K562 (cell line): ENCODE data around the gene METTL25B. TPM values are rescaled to one million over a fixed set of nuclear protein-coding genes. Genes with fewer than 3 reads are reported as not detected.
A peak's percentile ranks its signal among the peaks of the same experiment; 100 is the strongest.

Source experiments
- CEBPG ChIP-seq, 3 experiments: fragments of 200-800 bp in 1 of 3; sonication (Bioruptor generic) in 1 of 3; sonication (generic) in 1 of 3; formaldehyde crosslinking in 1 of 3; IDR thresholded peaks in 2 of 3; conservative IDR thresholded peaks in 1 of 3; 2 replicates each; pipeline versions ENCODE4 v1.6.1 to v1.8.0; 2016 to 2022; ENCODE audit warnings: missing compliant biosample characterization in 2 of 3, missing genetic modification characterization in 2 of 3, mild to moderate bottlenecking in 1 of 3, missing genetic modification reagents in 1 of 3
- ETV6 ChIP-seq, 3 experiments: fragments of 150-350 bp in 1 of 3; sonication (generic) in 1 of 3; formaldehyde crosslinking in 1 of 3; IDR thresholded peaks; 2 replicates each; pipeline versions ENCODE4 v1.6.1 to v1.8.0; 2014 to 2022; ENCODE audit warnings: borderline replicate concordance in 2 of 3, low read depth in 2 of 3, antibody characterized with exemption in 1 of 3, low read length in 1 of 3, mild to moderate bottlenecking in 1 of 3, missing genetic modification reagents in 1 of 3
- FOS ChIP-seq: IDR thresholded peaks from 3 replicates; pipeline ENCODE4 v1.6.1; 2011; ENCODE audit not compliant: insufficient read length; ENCODE audit errors: extremely low read depth
- FOXJ2 ChIP-seq: fragments of 200-800 bp; sonication (Bioruptor generic); IDR thresholded peaks from 2 replicates; pipeline ENCODE4 v1.6.1; 2016; ENCODE audit warnings: missing genetic modification characterization, missing compliant biosample characterization
- HNRNPH1 ChIP-seq: fragments of 200-400 bp; formaldehyde crosslinking; optimal IDR thresholded peaks from 2 replicates; pipeline ENCODE3; 2017; ENCODE audit warnings: low read depth, mild to moderate bottlenecking, low read length, moderate library complexity
- KDM5B ChIP-seq: fragments of 200-600 bp; sonication (generic); IDR thresholded peaks from 2 replicates; pipeline ENCODE4 v1.6.1; 2012; ENCODE audit warnings: low read depth, mild to moderate bottlenecking, moderate library complexity, low read length, control low read depth, inconsistent platforms; ENCODE audit not compliant: insufficient replicate concordance
- MECOM ChIP-seq: fragments of 250-450 bp; sonication (Bioruptor Pico); IDR thresholded peaks from 2 replicates; pipeline ENCODE4 v1.8.0; 2022; ENCODE audit warnings: inconsistent platforms
- NFRKB ChIP-seq: fragments of 450-650 bp; IDR thresholded peaks from 2 replicates; pipeline ENCODE4 v1.6.1; 2016; ENCODE audit warnings: low read depth
- RNF2 ChIP-seq: sonication (generic); IDR thresholded peaks from 2 replicates; pipeline ENCODE4 v1.6.1; 2016
- SIN3A ChIP-seq, 2 experiments: fragments of 150-350 bp in 1 of 2; IDR thresholded peaks; 2 replicates each; pipeline ENCODE4 v1.6.1; 2011 to 2016; ENCODE audit warnings: borderline replicate concordance in 2 of 2, low read depth in 2 of 2, low read length in 2 of 2, mild to moderate bottlenecking in 2 of 2, moderate library complexity in 2 of 2; ENCODE audit not compliant: control insufficient read depth in 1 of 2
- TAF7 ChIP-seq: fragments of 450-650 bp; IDR thresholded peaks from 2 replicates; pipeline ENCODE4 v1.6.1; 2016; ENCODE audit warnings: missing genetic modification characterization, missing compliant biosample characterization
- TCF7 ChIP-seq: sonication (generic); IDR thresholded peaks from 2 replicates; pipeline ENCODE4 v1.6.1; 2016; ENCODE audit warnings: antibody characterized with exemption, borderline replicate concordance
- ZKSCAN1 ChIP-seq: fragments of 150-350 bp; IDR thresholded peaks from 2 replicates; pipeline ENCODE4 v1.6.1; 2016; ENCODE audit warnings: low read depth, low read length
- ZNF175 ChIP-seq: fragments of 200-800 bp; sonication (Bioruptor generic); IDR thresholded peaks from 2 replicates; pipeline ENCODE4 v1.6.1; 2016; ENCODE audit warnings: low read depth, mild to moderate bottlenecking, missing genetic modification characterization, missing compliant biosample characterization
- polyA plus RNA-seq, 8 experiments: library from polyadenylated mRNA; depleted of rRNA in 4 of 8; stranded (reverse) in 5 of 8; unstranded in 3 of 8; fragments of >200 nt; fragmentation: Nextera tagmentation in 2 of 8; fragmentation: Illumina TruSeq in 1 of 8; extraction: Ambion mirVana in 2 of 8; extraction: Trizol in 1 of 8; gene quantifications; 2 replicates each; pipeline versions ENCODE4 v1.2.1 to v1.2.3, GENCODE V29; 2011 to 2014; ENCODE audit warnings: inconsistent platforms in 1 of 8, missing spikeins in 1 of 8
- total RNA-seq, 7 experiments: library from RNA; depleted of rRNA in 6 of 7; stranded (reverse); fragments of >200 nt in 6 of 7; fragmentation: Illumina TruSeq in 2 of 7; extraction: Trizol in 2 of 7; gene quantifications; 2 replicates each; pipeline versions ENCODE4 v1.2.1 to v1.2.3, GENCODE V29; 2011 to 2021; ENCODE audit warnings: low replicate concordance in 1 of 7
- TF ChIP-seq, protein P1 (sequence below), 3 experiments: fragments of 200-800 bp in 1 of 3; sonication (Bioruptor generic) in 1 of 3; sonication (generic) in 1 of 3; formaldehyde crosslinking in 1 of 3; IDR thresholded peaks; 2 replicates each; pipeline versions ENCODE4 v1.6.1 to v1.8.0; 2016 to 2022; ENCODE audit warnings: mild to moderate bottlenecking in 2 of 3, missing compliant biosample characterization in 2 of 3, missing genetic modification characterization in 2 of 3, missing genetic modification reagents in 1 of 3
- TF ChIP-seq, protein P2 (sequence below): fragments of 250-450 bp; sonication (Bioruptor Pico); IDR thresholded peaks from 2 replicates; pipeline ENCODE4 v1.6.1; 2021; ENCODE audit warnings: mild to moderate bottlenecking
- TF ChIP-seq, protein P3 (sequence below): fragments of 450-650 bp; conservative IDR thresholded peaks from 2 replicates; pipeline ENCODE4 v1.6.1; 2016; ENCODE audit warnings: missing genetic modification characterization, low read depth, mild to moderate bottlenecking, control low read depth, missing compliant biosample characterization
- TF ChIP-seq, protein P4 (sequence below): sonication (generic); formaldehyde crosslinking; IDR thresholded peaks from 2 replicates; pipeline ENCODE4 v1.8.1; 2022; ENCODE audit warnings: missing genetic modification reagents
- TF ChIP-seq, protein P5 (sequence below): sonication (generic); IDR thresholded peaks from 2 replicates; pipeline ENCODE4 v1.6.1; 2016

METTL25B gene
- total and polyA plus RNA-seq, 9 of the 15 experiments (the other 6 are each of a cell fraction or from before 2014, with no cell fraction given), result 7.7 to 48.3 (median 33.1) TPM

DNA sequence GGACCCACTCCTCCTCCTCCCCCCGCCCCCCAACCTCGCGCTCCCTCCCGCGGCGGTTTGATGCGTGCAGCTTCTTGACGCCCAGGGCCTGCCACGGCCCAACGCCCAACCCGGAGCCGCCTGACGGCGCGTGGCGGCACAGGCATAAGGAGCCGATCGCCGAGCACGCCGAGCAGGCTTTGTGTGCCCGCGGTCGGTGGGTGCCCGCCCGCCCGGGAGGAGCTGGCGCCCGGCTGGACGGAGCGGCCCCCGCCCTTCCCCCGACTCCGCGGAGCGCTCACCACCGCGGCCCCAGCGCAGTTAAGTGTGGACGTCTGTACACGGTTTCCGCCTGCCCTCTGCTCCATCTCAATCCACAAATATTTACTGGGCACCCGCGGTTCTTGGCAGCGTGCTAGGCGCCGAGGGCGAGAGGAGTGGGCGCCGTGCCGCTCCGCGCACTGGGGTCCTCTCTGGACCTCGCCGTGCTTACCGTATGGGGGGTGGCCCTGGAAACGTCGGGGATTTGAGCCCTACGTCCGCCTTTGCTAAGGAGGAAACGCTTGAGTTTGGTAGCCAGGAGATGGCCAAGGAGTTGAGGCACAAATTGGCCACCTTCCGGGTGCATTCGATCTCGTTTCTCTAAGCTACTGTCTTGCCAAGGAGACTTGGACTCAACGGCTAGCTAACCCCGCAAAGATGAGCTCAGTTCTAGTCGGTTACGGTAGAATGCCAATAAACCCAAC, 23.6 kb downstream of the METTL25B start (continued):
- TF ChIP-seq ZNF175 (CRISPR knock-in tag) (no peak), RNF2 (peak; percentile 73; the same call in 1 of the 2 replicates), TAF7 (tag) (no peak), HNRNPH1 (no peak), ETV6 (IDR thresholded peaks at IDR 0.05; ENCODE audit: borderline replicate concordance in 1 of 2, low read depth in 2 of 2, low read length in 1 of 2) (no peak), ETV6 (CRISPR knock-in tag; IDR thresholded peaks at IDR 0.05; ENCODE audit: borderline replicate concordance) (no peak), KDM5B (peak; percentile 21), MECOM (CRISPR knock-in tag) (no peak), CEBPG (CRISPR knock-in tag; IDR thresholded peaks at IDR 0.05) (no peak), CEBPG (tag; conservative IDR thresholded peaks at IDR 0.05 in 1 of 2, IDR thresholded peaks at IDR 0.05 in 1 of 2) (no peak), ZKSCAN1 (0 out of 2 replicates have a peak, but pooled peaks have one; percentile 61), SIN3A (IDR thresholded peaks at IDR 0.05; ENCODE audit: borderline replicate concordance in 2 of 2, control insufficient read depth in 1 of 2, low read depth in 2 of 2, low read length in 2 of 2) (peak in 1 of 2 experiments; percentile 80; a peak in 2 of 4 replicates), FOS (no peak), FOXJ2 (no peak), NFRKB (no peak), TCF7 (no peak)
- TF ChIP-seq, protein P1, sequence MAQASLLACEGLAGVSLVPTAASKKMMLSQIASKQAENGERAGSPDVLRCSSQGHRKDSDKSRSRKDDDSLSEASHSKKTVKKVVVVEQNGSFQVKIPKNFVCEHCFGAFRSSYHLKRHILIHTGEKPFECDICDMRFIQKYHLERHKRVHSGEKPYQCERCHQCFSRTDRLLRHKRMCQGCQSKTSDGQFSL (CRISPR knock-in tag; IDR thresholded peaks at IDR 0.05), result no peak
- TF ChIP-seq, protein P1 (tag; IDR thresholded peaks at IDR 0.05), result peak in 1 of 2 experiments; percentile 55; a peak in 1 of 4 replicates
- TF ChIP-seq, protein P2, sequence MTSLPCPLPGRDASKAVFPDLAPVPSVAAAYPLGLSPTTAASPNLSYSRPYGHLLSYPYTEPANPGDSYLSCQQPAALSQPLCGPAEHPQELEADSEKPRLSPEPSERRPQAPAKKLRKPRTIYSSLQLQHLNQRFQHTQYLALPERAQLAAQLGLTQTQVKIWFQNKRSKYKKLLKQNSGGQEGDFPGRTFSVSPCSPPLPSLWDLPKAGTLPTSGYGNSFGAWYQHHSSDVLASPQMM (CRISPR knock-in tag), result no peak
- TF ChIP-seq, protein P3, sequence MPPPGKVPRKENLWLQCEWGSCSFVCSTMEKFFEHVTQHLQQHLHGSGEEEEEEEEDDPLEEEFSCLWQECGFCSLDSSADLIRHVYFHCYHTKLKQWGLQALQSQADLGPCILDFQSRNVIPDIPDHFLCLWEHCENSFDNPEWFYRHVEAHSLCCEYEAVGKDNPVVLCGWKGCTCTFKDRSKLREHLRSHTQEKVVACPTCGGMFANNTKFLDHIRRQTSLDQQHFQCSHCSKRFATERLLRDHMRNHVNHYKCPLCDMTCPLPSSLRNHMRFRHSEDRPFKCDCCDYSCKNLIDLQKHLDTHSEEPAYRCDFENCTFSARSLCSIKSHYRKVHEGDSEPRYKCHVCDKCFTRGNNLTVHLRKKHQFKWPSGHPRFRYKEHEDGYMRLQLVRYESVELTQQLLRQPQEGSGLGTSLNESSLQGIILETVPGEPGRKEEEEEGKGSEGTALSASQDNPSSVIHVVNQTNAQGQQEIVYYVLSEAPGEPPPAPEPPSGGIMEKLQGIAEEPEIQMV, result no peak
- TF ChIP-seq, protein P4, sequence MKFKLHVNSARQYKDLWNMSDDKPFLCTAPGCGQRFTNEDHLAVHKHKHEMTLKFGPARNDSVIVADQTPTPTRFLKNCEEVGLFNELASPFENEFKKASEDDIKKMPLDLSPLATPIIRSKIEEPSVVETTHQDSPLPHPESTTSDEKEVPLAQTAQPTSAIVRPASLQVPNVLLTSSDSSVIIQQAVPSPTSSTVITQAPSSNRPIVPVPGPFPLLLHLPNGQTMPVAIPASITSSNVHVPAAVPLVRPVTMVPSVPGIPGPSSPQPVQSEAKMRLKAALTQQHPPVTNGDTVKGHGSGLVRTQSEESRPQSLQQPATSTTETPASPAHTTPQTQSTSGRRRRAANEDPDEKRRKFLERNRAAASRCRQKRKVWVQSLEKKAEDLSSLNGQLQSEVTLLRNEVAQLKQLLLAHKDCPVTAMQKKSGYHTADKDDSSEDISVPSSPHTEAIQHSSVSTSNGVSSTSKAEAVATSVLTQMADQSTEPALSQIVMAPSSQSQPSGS (CRISPR knock-in tag), result no peak
- TF ChIP-seq, protein P5, sequence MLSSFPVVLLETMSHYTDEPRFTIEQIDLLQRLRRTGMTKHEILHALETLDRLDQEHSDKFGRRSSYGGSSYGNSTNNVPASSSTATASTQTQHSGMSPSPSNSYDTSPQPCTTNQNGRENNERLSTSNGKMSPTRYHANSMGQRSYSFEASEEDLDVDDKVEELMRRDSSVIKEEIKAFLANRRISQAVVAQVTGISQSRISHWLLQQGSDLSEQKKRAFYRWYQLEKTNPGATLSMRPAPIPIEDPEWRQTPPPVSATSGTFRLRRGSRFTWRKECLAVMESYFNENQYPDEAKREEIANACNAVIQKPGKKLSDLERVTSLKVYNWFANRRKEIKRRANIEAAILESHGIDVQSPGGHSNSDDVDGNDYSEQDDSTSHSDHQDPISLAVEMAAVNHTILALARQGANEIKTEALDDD, result no peak
